Amniotic epithelial cell (primary cell): ENCODE measurements around the gene INTS14.
"Not testable (repeated sequence)": the region's sequence is repeated elsewhere in the genome, so short reads cannot be mapped to it uniquely, and the experiment has no call there.

ENCODE experiments used
- DNase-seq: peaks from one replicate; pipeline ENCODE4 v3.0.0-alpha.2; 2010; ENCODE audit warnings: low read depth

The INTS14 gene

DNA sequence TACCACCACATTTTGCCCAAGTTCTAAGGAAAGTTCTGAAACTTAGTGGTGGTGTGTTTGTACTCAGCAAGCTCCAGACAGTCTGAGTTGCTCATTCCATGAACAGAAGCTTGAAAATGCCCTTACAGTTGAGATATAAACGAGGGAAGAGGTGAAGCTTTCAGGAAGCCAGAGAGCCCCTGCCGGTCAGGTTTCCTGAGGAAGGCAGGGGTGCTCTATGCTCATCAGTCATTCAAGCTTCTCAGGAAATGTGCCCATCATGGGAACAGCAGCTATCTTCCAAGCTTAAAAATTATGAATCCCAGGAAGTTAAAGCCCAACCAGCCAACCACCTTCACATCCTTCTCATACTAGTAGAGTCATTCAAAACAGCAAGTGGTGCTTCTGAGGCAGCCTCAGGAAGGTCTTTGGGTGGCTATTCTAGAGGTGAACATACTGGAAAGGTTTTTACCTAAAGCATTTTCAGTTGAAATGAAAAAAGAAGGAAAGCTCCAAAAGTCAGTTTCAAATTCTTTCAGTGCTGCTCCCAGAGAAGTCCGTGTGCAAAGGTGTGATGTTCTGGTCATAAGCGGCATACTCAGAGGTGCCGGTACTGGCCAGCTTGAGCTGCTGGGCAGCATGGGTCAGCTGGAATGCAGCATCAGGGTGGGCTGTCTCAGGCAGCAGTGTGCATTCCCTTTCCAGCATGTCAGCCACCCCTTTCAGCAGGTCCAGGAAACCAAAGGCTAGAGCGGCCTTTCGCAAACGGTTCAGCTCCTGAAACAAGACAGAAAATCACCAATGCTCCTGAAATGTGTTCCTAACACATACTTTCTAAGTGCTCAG is 31.8 kb downstream of the INTS14 start:
- DNase-seq = no peak

GRCh38 chr15:65577129-65577996 is 33.6 kb downstream of the INTS14 start:
- no peak for DNase-seq

DNA sequence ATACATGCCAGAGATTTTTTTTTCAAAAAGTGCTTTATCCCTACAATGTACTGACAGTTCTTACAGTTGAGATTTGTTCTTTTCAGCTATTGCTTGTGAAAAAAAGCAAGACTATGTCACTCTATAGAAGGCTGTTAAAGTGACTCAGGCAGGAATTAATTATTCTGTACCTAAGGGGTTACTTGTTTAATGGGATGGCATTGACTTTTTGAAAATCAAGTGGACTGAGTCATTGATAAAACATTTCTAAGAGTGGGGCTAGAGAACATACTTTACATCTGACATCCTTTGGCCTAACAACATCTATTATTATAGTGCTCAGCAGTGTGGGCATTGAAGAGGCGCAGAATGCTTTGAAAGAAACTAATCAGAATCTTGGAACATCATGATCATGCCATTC is 34.3 kb downstream of the INTS14 start:
- DNase-seq = peak; percentile 53

GRCh38 chr15:65571971-65572370 is 39.0 kb downstream of the INTS14 start:
- no peak for DNase-seq

- no peak for DNase-seq
Observed at GRCh38 chr15:65569728-65570127, 41.2 kb downstream of the INTS14 start.

DNA sequence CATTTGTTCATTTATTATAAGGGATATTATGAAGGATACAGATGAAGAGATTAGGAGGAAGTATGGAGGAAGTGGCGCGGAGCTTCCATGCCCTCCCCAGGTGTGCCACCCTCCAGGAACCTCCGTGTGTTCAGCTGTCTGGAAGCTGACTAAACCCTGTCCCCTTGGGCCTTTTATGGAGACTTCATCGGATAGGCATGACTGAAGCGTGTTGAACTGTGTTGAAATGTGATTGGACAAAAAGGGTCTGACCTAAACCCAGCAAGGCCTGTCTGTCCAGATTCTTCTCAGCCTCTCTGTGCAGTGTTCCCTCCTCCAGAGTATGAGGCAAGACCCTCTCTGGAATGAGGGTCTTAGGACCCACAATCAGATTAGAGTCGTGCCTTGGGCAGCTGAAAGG is 49.0 kb downstream of the INTS14 start:
- DNase-seq = no peak

- no peak for DNase-seq
Observed at GRCh38 chr15:65559941-65560340, 51.0 kb downstream of the INTS14 start.

DNA sequence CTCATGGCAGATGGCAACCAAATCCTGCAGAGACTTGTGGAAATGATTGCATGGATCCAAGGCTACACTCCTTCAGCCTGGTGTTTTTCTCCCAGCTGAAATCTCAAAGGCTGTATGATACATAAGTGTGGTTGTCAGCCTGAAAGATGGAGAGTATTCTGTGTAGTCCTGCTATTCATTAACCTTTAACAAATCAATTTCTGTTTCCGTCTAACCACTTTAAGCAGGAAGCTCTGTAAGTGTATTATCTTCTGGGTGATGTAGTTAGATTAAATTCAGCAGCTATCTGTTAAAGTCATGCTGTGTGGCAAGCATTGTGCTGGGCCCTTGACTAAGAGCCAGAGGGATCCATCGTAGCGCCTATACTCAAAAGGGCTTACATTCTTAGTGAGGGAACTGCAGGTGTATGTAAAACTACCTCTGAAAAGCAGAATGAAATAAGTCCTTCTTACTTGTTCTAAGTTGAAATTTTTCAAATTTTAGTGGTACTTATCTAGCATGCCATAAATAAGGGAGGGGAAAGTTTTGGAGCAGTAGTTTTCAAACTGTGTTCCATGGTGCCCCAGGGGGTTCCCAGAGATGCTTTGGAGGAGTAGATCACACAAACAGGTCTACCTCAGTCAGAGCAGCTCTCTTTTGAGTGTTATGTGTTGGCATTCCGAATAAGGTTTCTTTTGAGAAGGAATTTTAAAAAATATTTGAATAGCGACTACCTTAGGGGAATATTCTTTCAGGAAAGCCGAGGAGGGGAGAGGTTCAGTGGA is 51.8 kb downstream of the INTS14 start:
- no peak for DNase-seq

GRCh38 chr15:65558336-65558735 is 52.6 kb downstream of the INTS14 start:
- peak; percentile 82 for DNase-seq

- DNase-seq = no peak
Observed at GRCh38 chr15:65556622-65557021, 54.3 kb downstream of the INTS14 start.

GRCh38 chr15:65553691-65554090 is 57.2 kb downstream of the INTS14 start:
- DNase-seq = no peak

DNA sequence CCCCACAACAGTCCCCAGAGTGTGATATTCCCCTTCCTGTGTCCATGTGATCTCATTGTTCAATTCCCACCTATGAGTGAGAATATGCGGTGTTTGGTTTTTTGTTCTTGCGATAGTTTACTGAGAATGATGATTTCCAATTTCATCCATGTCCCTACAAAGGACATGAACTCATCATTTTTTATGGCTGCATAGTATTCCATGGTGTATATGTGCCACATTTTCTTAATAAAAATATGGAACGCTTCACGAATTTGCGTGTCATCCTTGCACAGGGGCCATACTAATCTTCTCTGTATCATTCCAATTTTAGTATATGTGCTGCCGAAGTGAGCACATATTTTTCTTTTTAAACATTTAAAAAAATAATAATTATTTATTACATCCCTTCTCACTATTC is 58.1 kb downstream of the INTS14 start:
- DNase-seq = not testable (repeated sequence)

- DNase-seq = no peak
Observed at GRCh38 chr15:65551183-65551582, 59.7 kb downstream of the INTS14 start.

DNA sequence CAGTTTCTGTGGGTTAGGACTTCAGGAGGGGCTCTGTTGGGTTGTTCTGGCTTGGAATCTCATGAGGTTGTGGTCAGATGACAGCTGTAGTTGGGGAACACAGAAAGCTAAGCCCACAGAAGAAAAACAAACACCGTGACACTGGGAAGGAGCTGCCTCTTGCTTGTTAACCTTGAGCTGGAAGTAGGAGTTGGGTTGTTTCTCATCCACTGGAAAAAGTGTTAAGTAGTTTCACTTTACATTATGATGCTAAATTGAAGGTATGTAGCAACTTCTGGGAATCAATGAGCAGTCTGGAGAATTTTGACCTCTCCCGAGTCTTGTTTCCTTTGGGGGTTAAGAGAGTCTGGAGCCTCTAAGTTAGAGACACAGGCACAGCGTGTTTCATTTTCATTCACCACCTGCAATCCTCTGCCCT is 60.2 kb downstream of the INTS14 start:
- DNase-seq = peak; percentile 62

GRCh38 chr15:65549288-65549687 is 61.6 kb downstream of the INTS14 start:
- DNase-seq = not testable (repeated sequence)

- DNase-seq = no peak
Observed at GRCh38 chr15:65547841-65548240, 63.1 kb downstream of the INTS14 start.

GRCh38 chr15:65541231-65541820 is 69.6 kb downstream of the INTS14 start:
- DNase-seq = no peak

DNA sequence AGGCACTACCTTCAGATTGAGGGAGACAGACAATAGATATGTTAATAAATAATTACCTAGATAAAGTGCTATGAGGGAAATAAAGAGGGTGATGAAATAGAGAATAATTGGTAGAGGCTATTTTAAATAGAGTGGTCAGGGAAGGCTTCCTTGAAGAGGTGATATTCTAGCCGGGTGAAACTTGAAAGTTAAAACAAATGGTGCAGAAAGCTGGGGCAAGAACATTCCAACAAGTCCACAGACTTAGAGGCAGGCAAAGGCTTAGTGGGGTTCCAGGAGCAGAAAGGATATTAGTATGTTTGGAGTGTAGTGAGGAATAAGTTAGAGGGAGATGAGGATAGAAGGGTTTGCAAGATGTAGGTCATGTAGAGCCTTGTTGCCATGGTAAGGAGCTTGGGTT is 70.6 kb downstream of the INTS14 start:
- no peak for DNase-seq

- peak; percentile 23 for DNase-seq
Observed at GRCh38 chr15:65535192-65535591, 75.7 kb downstream of the INTS14 start.

- DNase-seq = peak; percentile 68
Observed at GRCh38 chr15:65533057-65533756, 77.7 kb downstream of the INTS14 start.

DNA sequence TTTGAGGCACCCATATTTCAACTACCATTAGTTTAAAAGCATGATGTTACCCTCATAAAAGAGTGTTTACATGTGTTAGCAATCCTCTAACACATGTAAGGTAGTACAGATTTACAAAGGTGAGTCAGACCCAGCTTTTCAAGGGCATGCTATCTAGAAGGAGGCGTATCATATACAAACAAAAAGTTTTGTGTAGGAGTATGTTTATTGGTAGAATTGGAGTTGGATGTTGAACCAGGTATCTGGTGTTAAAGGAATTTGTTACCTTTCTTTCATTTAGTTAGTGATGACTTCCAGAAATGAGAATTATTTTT is 78.2 kb downstream of the INTS14 start:
- peak; percentile 85 for DNase-seq
